ENCODE results near the gene DND1.
"Not testable (repeated sequence)": the region's sequence is repeated elsewhere in the genome, so short reads cannot be mapped to it uniquely, and the experiment has no call there.

Gene DND1

GRCh38 chr5:140673187-140673976 lies at the start of gene DND1:
Gene DND1 (minus strand): TSS chr5:140673576. CDS start chr5:140673542, 34 bp downstream.
- DNase-seq, result no peak

GRCh38 chr5:140721395-140721794 lies 48.0 kb upstream of the DND1 start:
- not testable (repeated sequence) for DNase-seq

GRCh38 chr5:140720738-140721137 lies 47.4 kb upstream of the DND1 start:
- DNase-seq, result not testable (repeated sequence)

GRCh38 chr5:140718266-140718592 lies 44.9 kb upstream of the DND1 start:
- DNase-seq, result no peak

GRCh38 chr5:140716238-140716637 lies 42.9 kb upstream of the DND1 start:
- DNase-seq, result not testable (repeated sequence)

DNA sequence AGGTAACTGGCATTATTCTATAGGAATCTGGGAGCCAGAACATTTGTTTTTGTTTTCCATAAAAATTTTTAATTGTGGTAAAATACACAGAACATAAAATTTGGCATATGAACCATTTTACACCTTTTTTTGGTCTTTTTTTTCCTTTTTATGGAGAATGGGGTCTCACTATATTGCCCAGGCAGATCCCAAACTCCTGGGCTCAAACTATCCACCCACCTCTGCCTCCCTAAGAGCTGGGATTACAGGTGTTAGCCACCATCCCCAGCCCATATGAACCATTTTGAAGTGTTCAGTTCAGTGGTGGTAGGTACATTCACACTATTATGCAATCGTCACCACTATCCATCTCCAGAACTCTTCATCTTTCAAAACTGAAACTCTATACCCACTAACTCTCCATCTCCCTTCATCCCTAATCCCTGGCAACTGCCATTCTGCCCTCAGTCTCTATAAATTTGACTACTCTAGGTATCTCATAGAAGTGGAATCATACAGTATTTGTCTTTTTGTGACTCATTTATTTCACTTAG lies 40.3 kb upstream of the DND1 start:
- DNase-seq, result no peak

DNA sequence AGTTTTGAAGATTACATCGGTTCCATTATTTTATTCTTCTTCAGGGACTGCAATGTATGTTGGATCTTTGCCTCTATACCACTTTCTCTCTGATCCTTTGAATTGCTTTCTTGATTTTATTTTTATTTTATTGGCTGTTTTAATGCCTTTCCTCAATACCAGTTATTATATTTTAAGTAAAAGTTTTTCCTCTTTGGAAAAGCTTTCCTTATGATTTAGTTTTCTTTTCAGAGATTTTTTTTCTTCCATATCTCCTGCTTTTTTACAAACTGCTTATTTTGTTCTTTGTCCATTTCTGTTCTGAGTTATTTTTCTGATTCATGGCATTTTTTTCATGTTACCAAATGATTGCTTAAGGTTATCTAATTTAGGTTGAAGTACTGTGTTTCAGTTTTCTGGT lies 38.4 kb upstream of the DND1 start:
- DNase-seq, result no peak

GRCh38 chr5:140710899-140711552 lies 37.6 kb upstream of the DND1 start:
- peak; percentile 80 for DNase-seq

- not testable (repeated sequence) for DNase-seq
These were observed 35.4 kb upstream of the DND1 start for GRCh38 chr5:140708787-140709186.

DNA sequence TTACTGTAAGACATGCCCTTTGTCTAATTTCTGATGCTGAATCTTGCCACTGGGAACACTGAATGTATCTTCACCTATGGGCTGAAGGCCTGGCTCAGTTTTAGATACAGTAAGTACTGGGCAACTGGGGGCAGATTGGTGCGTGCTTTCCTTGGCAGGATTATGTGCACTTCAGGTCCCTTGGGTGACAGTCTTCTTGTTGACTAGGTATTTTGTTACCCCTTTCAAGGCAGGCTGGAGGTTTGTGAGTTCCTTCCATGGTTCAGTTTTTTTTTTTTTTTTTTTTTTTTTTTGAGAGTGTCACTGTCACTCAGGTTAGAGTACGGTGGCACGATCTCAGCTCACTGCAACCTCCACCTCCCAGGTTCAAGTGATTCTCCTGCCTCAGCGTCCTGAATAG lies 34.4 kb upstream of the DND1 start:
- DNase-seq, result no peak

DNA sequence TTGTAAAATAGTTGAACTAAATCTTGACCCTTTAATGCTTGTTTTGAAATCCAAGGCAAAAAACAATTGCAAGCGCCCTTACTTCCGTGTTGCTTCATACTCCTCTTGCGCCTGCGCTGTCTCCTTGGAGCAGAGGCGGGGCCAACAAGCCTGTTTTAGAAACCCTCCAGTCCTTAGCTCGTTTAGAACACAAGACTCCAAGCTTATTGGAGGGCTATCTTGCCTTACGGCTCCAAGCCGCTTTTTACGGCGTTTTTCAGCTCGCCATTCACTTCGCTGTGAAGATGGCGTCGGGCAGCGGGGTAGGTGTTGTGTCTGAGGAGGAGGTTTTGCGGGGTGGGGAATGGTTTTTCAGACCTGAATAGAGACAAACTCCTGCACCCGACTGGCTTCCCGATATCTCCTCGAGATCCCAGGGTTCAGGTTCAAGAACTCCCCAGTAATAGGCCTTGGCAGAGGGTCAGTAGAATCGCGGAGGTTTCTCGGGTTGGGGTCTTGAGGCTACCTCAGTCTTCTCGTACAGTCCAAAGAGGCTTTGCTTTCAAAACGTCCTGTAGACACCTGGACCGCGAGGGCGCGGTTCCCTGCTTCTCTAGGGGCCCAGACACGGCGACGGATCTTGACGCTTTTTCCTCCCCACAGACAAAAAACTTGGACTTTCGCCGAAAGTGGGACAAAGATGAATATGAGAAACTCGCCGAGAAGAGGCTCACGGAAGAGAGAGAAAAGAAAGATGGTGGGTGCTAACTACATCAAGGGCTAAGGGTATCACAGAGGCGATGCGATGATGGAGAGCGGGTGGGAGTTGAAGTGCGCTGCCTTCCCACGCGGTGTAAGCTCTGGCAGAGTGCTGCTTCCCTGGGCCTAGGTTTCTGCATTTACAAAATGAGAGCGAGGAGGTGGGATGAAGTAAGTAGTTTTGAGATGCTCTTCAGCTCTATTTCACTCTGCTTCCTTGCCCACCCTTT lies 27.1 kb upstream of the DND1 start, which contains the start of gene ZMAT2:
TSS of gene ZMAT2 (plus strand) at position 271 of the 968 bp plus-strand sequence. CDS start at position 285, 14 bp downstream.
- DNase-seq, result peak; percentile 96

DNA sequence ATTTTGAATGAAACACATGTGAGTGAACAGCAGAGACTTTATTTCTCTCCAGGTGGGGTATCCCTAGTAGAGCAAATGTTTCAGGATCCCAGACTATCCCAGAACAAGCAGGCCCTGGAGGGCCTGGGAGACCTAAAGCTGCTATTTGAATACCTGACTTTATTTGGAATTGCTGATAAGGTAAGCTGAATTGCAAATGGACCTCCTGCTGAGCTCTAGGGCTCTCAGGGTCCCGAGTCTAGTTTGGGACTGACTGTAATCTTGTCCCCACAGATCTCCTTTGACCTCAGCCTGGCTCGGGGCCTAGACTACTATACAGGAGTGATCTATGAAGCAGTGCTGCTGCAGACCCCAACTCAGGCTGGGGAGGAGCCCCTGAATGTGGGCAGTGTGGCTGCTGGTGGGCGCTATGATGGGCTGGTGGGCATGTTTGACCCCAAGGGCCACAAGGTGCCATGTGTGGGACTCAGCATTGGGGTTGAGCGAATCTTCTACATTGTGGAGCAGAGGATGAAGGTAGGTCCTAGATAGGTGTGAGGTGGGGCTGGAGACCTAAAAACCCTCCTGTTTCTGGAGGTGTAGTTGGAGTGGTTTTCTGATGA lies 23.6 kb upstream of the DND1 start:
- no peak for DNase-seq

GRCh38 chr5:140694276-140694675 lies 20.9 kb upstream of the DND1 start:
- no peak for DNase-seq

GRCh38 chr5:140690941-140691924 lies 17.9 kb upstream of the DND1 start, which contains the start of the genes HARS1 and HARS2:
Gene HARS1 (minus strand): TSS chr5:140691370. CDS start chr5:140691304, 66 bp downstream.
Gene HARS2 (plus strand): TSS chr5:140691455. CDS start chr5:140691649, 194 bp downstream.
- DNase-seq, result peak; percentile 88

DNA sequence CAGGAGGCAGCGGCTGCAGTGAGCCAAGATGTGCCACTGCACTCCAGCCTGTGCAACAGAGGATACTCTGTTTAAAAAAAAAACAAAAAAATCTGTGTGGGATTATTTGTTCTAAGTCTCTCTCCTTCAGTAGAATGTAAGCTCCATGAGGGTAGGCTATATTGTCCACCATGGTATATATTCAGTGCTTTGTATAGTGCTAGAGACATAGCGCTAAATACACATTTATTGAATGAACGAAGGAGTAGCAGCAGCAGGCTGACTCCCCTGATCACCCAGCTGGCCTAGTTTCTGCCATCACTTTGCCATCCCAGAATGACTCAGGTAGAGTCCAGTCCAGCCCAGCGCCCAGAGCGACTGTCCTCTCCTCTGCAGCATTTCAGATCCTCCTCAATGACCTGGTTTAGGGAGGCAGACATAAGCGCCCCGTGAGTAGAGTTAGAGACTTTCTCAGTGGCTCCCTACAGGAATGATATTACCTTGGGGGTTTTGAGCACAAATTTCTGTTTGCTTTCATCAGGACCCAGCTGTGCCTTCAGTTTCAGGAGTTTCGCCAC lies 17.1 kb upstream of the DND1 start:
- DNase-seq, result no peak

DNA sequence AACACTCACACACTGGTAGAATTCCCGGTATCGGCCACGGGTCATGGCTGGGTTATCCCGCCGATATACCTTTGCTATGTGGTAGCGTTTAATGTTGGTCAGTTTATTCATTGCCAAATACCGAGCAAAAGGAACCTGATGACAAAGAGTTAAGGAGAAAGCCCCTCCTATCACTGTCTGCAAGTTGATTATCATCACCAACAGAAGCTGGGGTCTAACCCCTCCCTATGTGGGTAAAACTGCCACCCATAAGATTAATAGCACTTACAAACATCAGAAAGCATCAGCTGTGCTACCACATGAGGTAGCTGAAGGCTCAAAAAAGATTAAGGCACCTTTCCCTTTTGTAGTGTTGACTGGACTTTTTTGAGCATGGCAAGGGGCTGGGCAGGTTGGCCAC lies 5.6 kb upstream of the DND1 start:
- no peak for DNase-seq

GRCh38 chr5:140677947-140678346 lies 4.6 kb upstream of the DND1 start:
- no peak for DNase-seq

- no peak for DNase-seq
These were observed 1.3 kb upstream of the DND1 start for GRCh38 chr5:140674629-140675028.

- DNase-seq, result no peak
These were observed 835 bp upstream of the DND1 start for GRCh38 chr5:140674211-140674610.

- no peak for DNase-seq
These were observed 755 bp downstream of the DND1 start for GRCh38 chr5:140672455-140673186.
